Mucosa of descending colon (tissue), 3 donors: ENCODE data around the gene ARHGDIG. TPM values are rescaled to one million over a fixed set of nuclear protein-coding genes. Genes with fewer than 3 reads are reported as not detected.
A peak's percentile ranks its signal among the peaks of the same experiment; 100 is the strongest.

Source experiments
- ATAC-seq: fragments of 200-7000 bp; cut with Tn5 transposase; one replicate; pipeline ENCODE4 v1.9.1; 2020; ENCODE audit warnings: mild to moderate bottlenecking, moderate library complexity
- DNase-seq, 3 donors: peaks; one replicate each; pipeline ENCODE4 v3.0.0-alpha.2; 2020
- H3K36me3 ChIP-seq: fragments of 200-600 bp; one replicate; pipeline ENCODE4 v1.8.0; 2021; ENCODE audit warnings: low read depth, mild to moderate bottlenecking
- H3K4me1 ChIP-seq: fragments of 200-600 bp; one replicate; pipeline ENCODE4 v1.8.0; 2021; ENCODE audit warnings: low read depth, mild to moderate bottlenecking
- H3K4me3 ChIP-seq: fragments of 200-600 bp; one replicate; pipeline ENCODE4 v1.8.0; 2021; ENCODE audit warnings: mild to moderate bottlenecking
- H3K9me3 ChIP-seq: fragments of 200-600 bp; one replicate; pipeline ENCODE4 v1.8.0; 2021; ENCODE audit warnings: mild to moderate bottlenecking
- CTCF ChIP-seq: fragments of 200-600 bp; IDR thresholded peaks from one replicate; pipeline ENCODE4 v1.8.0; 2022; ENCODE audit warnings: antibody characterized with exemption, mild to moderate bottlenecking
- intact Hi-C, 2 donors: fragments of 100-400 bp; cut with DNase I in 1 of 2; cut with micrococcal nuclease in 1 of 2; formaldehyde crosslinking; loops; one replicate each; pipeline versions ENCODE4 v1.11.0 to v1.11.1; 2022; cut with DNase I, micrococcal nuclease
- total RNA-seq, 3 donors: library from RNA; stranded (reverse); fragmentation: NEBNext Ultra II Directional in 2 of 3; extraction: Animal tissue kit (Norgen Biotek cat#: 25700) in 2 of 3; gene quantifications; one replicate each; pipeline versions ENCODE4 v1.2.1 to v1.2.4, GENCODE V29; 2021 to 2023
- donor health status: DM: no; HTN: no; CAD: no; lungs with moderate emphysema.
- donor health status: DM: no; HTN: no; CAD: no.
- donor health status: DM: no; HTN: yes; CAD: no.

ARHGDIG gene
- total RNA-seq, 3 donors from 2014 or later, result 1.7 to 6.8 (median 1.9) TPM

GRCh38 chr16:283033-283805 is 2.8 kb downstream of the ARHGDIG start, which contains the start of gene PDIA2:
Gene PDIA2, plus strand, starts transcription at chr16:283164. Its CDS starts 6 bp downstream, at chr16:283170.
- TF ChIP-seq CTCF, result no peak
- peaks cover 17% of the 10 kb centered on the region for H3K4me1 ChIP-seq

GRCh38 chr16:284204-285120 is 4.1 kb downstream of the ARHGDIG start:
- Histone ChIP-seq H3K4me1 (peaks cover 17% of the 10 kb centered on the region), H3K36me3 (no peaks in the 10 kb centered on the region), H3K4me3 (no peak overlapping the region), H3K9me3 (no peaks in the 10 kb centered on the region)
- no peak for TF ChIP-seq CTCF
- DNase-seq (no peak), ATAC-seq (no peak)
- intact Hi-C loops, result no loop called here

More at GRCh38 chr16:283033-283805, 2.8 kb downstream of the ARHGDIG start, which contains the start of gene PDIA2:
- Histone ChIP-seq H3K4me3 (no peak within 1 kb of the TSS), H3K9me3 (no peaks in the 10 kb centered on the region), H3K36me3 (no peaks in the 10 kb centered on the region)
- ATAC-seq (peak; percentile 10), DNase-seq (no peak)
- intact Hi-C loops, result no loop called here

- DNase-seq (no peak), ATAC-seq (no peak)
- Histone ChIP-seq H3K4me3 (no peak overlapping the region), H3K36me3 (no peaks in the 10 kb centered on the region), H3K9me3 (no peaks in the 10 kb centered on the region), H3K4me1 (peaks cover 11% of the 10 kb centered on the region)
- intact Hi-C loops, result no loop called here
- TF ChIP-seq CTCF, result no peak
Measured at GRCh38 chr16:285146-286055, 5.0 kb downstream of the ARHGDIG start.

- Histone ChIP-seq H3K36me3 (no peaks in the 10 kb centered on the region), H3K4me1 (no peaks in the 10 kb centered on the region), H3K9me3 (no peaks in the 10 kb centered on the region), H3K4me3 (no peak overlapping the region)
- ATAC-seq (no peak), DNase-seq (no peak)
- intact Hi-C loops, result no loop called here
- TF ChIP-seq CTCF, result no peak
Measured at GRCh38 chr16:286491-287297, 6.3 kb downstream of the ARHGDIG start.
